LNCaP clone FGC (cell line): Measurements from ENCODE around the gene MED31.
A peak's percentile ranks its signal among the peaks of the same experiment; 100 is the strongest.

Experiments
- DNase-seq: peaks from one replicate; pipeline ENCODE4 v3.0.0-alpha.2; 2011; ENCODE audit warnings: low read depth
- H3K4me3 ChIP-seq: 2 replicates; pipeline ENCODE4 v1.5.1; 2011; ENCODE audit warnings: mild to moderate bottlenecking, low read depth, low read length, control low read depth
- CTCF ChIP-seq: IDR thresholded peaks from 2 replicates; pipeline ENCODE4 v1.5.1; 2012; ENCODE audit warnings: mild to moderate bottlenecking; ENCODE audit not compliant: control insufficient read depth, insufficient read depth; ENCODE audit errors: extremely low read depth

The MED31 gene

GRCh38 chr17:6651354-6651918, at the start of gene MED31, which contains the start of gene C17orf100:
TSS of gene MED31 (minus strand) at chr17:6651605. CDS start at chr17:6651528, 77 bp downstream.
TSS of gene C17orf100 (plus strand) at chr17:6651762. CDS start at chr17:6651914, 152 bp downstream.
- TF ChIP-seq CTCF: no peak
- DNase-seq: peak; percentile 84
- H3K4me3 ChIP-seq: peak within 1 kb of the TSS; percentile 86

GRCh38 chr17:6700948-6701307, 49.5 kb upstream of the MED31 start:
- no peak for DNase-seq
- no peak overlapping the region for H3K4me3 ChIP-seq
- TF ChIP-seq CTCF: no peak

DNA sequence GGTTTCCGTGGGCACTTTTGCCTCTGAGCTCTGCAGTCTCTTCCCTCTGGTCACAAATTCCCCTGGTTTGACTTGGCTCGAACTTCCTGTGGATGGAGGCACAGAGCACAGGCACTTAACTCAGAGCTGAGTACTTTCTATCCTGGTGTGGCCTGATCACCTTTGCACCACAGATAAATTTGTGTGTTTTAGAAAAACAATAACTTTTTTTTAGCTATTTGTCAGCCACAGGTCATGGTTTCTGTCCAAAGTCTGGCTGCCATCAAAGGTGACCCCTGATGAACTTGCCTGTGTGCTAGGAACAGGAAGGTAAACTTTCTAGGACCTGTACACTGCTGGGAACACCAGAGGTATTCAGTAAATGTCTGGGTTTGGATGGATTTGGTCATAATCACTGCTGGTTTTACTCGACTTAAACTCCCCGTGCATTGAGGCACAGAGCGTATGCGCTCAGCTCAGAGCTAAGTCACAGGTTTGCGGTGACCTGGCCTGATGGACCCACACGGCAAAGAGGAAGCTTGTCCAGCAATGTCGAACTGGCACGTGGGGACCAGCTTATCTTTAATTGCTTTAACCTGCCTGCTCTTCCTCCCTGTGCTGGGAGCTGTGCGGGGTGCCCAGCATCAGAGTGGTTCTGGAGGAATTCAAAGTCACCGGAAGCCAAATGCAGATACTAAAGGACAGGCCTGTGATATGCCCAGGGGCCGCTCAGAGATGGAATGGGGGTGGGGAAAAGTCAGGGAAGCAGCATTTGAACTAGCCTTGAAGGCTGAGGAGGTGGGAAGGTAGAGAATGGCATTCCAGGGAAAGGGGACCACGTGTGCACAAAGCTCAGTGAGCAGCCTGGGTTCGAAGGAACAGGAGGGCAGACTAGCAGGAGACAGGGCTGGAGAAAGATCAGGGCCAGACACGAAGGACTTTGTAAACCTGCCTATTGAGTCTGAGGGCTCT, 48.9 kb upstream of the MED31 start:
- TF ChIP-seq CTCF: no peak
- no peak for DNase-seq
- H3K4me3 ChIP-seq: no peak overlapping the region

DNA sequence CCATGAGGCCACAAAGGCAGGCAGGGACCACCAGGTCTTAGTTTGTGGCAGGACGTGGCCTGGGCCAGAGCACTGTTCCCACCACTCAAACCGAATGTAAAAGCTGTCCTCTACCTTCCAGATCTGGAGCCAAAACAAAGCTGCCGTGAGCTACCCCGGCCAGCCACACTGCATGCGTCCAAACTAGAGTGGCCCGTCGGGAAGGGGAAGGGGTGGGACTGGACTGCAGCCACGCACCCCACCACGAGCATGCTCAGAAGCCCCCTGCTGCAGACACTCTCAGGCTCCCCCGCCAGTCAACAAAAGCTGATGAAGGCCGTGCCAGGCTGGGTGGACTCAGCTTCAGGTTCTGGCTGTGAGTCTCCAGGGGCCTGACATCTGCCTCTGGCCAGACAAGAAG, 46.6 kb upstream of the MED31 start:
- H3K4me3 ChIP-seq: no peak overlapping the region
- TF ChIP-seq CTCF: no peak
- DNase-seq: no peak

GRCh38 chr17:6696906-6697305, 45.5 kb upstream of the MED31 start:
- no peak overlapping the region for H3K4me3 ChIP-seq
- TF ChIP-seq CTCF: no peak
- DNase-seq: no peak

DNA sequence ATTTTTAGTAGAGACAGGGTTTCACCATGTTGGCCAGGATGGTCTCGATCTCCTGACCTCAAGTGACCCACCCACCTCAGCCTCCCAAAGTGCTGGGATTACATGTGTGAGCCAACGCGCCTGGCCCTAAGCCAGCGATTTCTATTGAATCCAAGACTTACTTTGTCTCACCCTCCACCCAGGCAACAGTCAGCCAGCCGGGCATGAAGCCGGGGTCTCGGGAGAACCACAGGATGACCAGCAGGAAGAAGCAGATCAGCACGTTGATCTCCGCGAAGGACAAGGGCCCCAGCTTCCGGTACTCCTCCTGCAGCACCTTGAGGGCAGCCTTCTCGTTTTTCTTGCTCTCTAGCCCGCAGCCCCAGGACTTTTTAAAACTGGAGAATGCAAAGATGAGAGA, 44.2 kb upstream of the MED31 start:
- TF ChIP-seq CTCF: no peak
- DNase-seq: no peak

More for the DNA sequence above, 44.2 kb upstream of the MED31 start:
- no peak overlapping the region for H3K4me3 ChIP-seq
